Measurements from ENCODE around the gene DCUN1D2. TPM values are rescaled to one million over a fixed set of nuclear protein-coding genes. Genes with fewer than 3 reads are reported as not detected.
A peak's percentile ranks its signal among the peaks of the same experiment; 100 is the strongest.
"Not testable (repeated sequence)": the region's sequence is repeated elsewhere in the genome, so short reads cannot be mapped to it uniquely, and the experiment has no call there.

The DCUN1D2 gene
- total and polyA plus RNA-seq, 5 donors from 2014 or later: 6.8 to 23.0 (median 9.3) TPM

GRCh38 chr13:113436866-113437265 is 53.6 kb downstream of the DCUN1D2 start:
- not testable (repeated sequence) for H3K4me3 ChIP-seq (ENCODE audit: low read depth, low read length); ATAC-seq (ENCODE audit: low read depth in 2 of 2); H3K27me3 Mint-ChIP-seq; H3K27me3 ChIP-seq (ENCODE audit: control insufficient read depth, insufficient read depth, low read length); H3K4me1 ChIP-seq (ENCODE audit: control insufficient read depth, insufficient read depth, low read length, poor library complexity, severe bottlenecking); H3K9me3 ChIP-seq (ENCODE audit: control insufficient read depth in 2 of 2, low read length in 2 of 2); H3K9me3 Mint-ChIP-seq; H3K36me3 Mint-ChIP-seq; H3K27ac ChIP-seq (ENCODE audit: insufficient read depth, low read length, poor library complexity, severe bottlenecking); H3K36me3 ChIP-seq (ENCODE audit: control insufficient read depth, insufficient read depth, low read length); H3K27ac Mint-ChIP-seq; H3K4me1 Mint-ChIP-seq; H3K4me3 Mint-ChIP-seq; DNase-seq

- H3K27ac Mint-ChIP-seq; H3K36me3 ChIP-seq (ENCODE audit: control insufficient read depth, insufficient read depth, low read length); H3K27me3 ChIP-seq (ENCODE audit: control insufficient read depth, insufficient read depth, low read length); ATAC-seq (ENCODE audit: low read depth in 2 of 2); H3K4me1 Mint-ChIP-seq; H3K4me3 ChIP-seq (ENCODE audit: low read depth, low read length); DNase-seq; H3K36me3 Mint-ChIP-seq; H3K9me3 ChIP-seq (ENCODE audit: control insufficient read depth in 2 of 2, low read length in 2 of 2); H3K4me1 ChIP-seq (ENCODE audit: control insufficient read depth, insufficient read depth, low read length, poor library complexity, severe bottlenecking); H3K27ac ChIP-seq (ENCODE audit: insufficient read depth, low read length, poor library complexity, severe bottlenecking); H3K4me3 Mint-ChIP-seq; H3K27me3 Mint-ChIP-seq; H3K9me3 Mint-ChIP-seq: not testable (repeated sequence)
Measured at GRCh38 chr13:113435907-113436306, 54.6 kb downstream of the DCUN1D2 start.

GRCh38 chr13:113433391-113433916 is 57.1 kb downstream of the DCUN1D2 start:
- H3K4me3 Mint-ChIP-seq: no peak overlapping the region
- H3K9me3 ChIP-seq (ENCODE audit: control insufficient read depth in 2 of 2, low read length in 2 of 2): no peaks in the 10 kb centered on the region

GRCh38 chr13:113432506-113433270 is 57.8 kb downstream of the DCUN1D2 start:
- Mint-ChIP-seq H3K4me1 (no peaks in the 10 kb centered on the region), H3K4me3 (no peak overlapping the region), H3K36me3 (no peaks in the 10 kb centered on the region), H3K27me3 (no peaks in the 10 kb centered on the region), H3K9me3 (peaks cover 0 to 2% (median 0%) of the 10 kb centered on the region in 7 donors), H3K27ac (no peak overlapping the region)
- no peaks in the 10 kb centered on the region for H3K4me1 ChIP-seq (ENCODE audit: control insufficient read depth, insufficient read depth, low read length, poor library complexity, severe bottlenecking)
- H3K9me3 ChIP-seq (ENCODE audit: control insufficient read depth in 2 of 2, low read length in 2 of 2): no peaks in the 10 kb centered on the region
- H3K36me3 ChIP-seq (ENCODE audit: control insufficient read depth, insufficient read depth, low read length): no peaks in the 10 kb centered on the region
- no peak for ATAC-seq (ENCODE audit: low read depth in 2 of 2)
- no peaks in the 10 kb centered on the region for H3K27me3 ChIP-seq (ENCODE audit: control insufficient read depth, insufficient read depth, low read length)
- no peak overlapping the region for H3K4me3 ChIP-seq (ENCODE audit: low read depth, low read length)
- DNase-seq: no peak
- H3K27ac ChIP-seq (ENCODE audit: insufficient read depth, low read length, poor library complexity, severe bottlenecking): no peak overlapping the region

More at GRCh38 chr13:113433391-113433916, 57.1 kb downstream of the DCUN1D2 start:
- Mint-ChIP-seq H3K27ac (no peak overlapping the region), H3K27me3 (no peaks in the 10 kb centered on the region), H3K36me3 (no peaks in the 10 kb centered on the region), H3K4me1 (no peaks in the 10 kb centered on the region), H3K9me3 (peaks cover 0 to 2% (median 0%) of the 10 kb centered on the region in 7 donors)
- H3K27ac ChIP-seq (ENCODE audit: insufficient read depth, low read length, poor library complexity, severe bottlenecking): no peak overlapping the region
- no peaks in the 10 kb centered on the region for H3K4me1 ChIP-seq (ENCODE audit: control insufficient read depth, insufficient read depth, low read length, poor library complexity, severe bottlenecking)
- no peak for ATAC-seq (ENCODE audit: low read depth in 2 of 2)
- no peaks in the 10 kb centered on the region for H3K27me3 ChIP-seq (ENCODE audit: control insufficient read depth, insufficient read depth, low read length)
- H3K4me3 ChIP-seq (ENCODE audit: low read depth, low read length): no peak overlapping the region
- no peak for DNase-seq
- H3K36me3 ChIP-seq (ENCODE audit: control insufficient read depth, insufficient read depth, low read length): no peaks in the 10 kb centered on the region

- no peaks in the 10 kb centered on the region for H3K36me3 Mint-ChIP-seq
- H3K4me3 Mint-ChIP-seq: no peak overlapping the region
- ATAC-seq (ENCODE audit: low read depth in 2 of 2) (no peak), DNase-seq (no peak)
- H3K27me3 ChIP-seq (ENCODE audit: control insufficient read depth, insufficient read depth, low read length): no peaks in the 10 kb centered on the region
- H3K4me1 Mint-ChIP-seq: no peaks in the 10 kb centered on the region
- no peak overlapping the region for H3K4me3 ChIP-seq (ENCODE audit: low read depth, low read length)
- H3K36me3 ChIP-seq (ENCODE audit: control insufficient read depth, insufficient read depth, low read length): no peaks in the 10 kb centered on the region
- H3K27ac Mint-ChIP-seq: no peak overlapping the region
- no peak overlapping the region for H3K27ac ChIP-seq (ENCODE audit: insufficient read depth, low read length, poor library complexity, severe bottlenecking)
- no peaks in the 10 kb centered on the region for H3K9me3 Mint-ChIP-seq
- H3K9me3 ChIP-seq (ENCODE audit: control insufficient read depth in 2 of 2, low read length in 2 of 2): no peaks in the 10 kb centered on the region
- H3K27me3 Mint-ChIP-seq: no peaks in the 10 kb centered on the region
- H3K4me1 ChIP-seq (ENCODE audit: control insufficient read depth, insufficient read depth, low read length, poor library complexity, severe bottlenecking): no peaks in the 10 kb centered on the region
Measured at GRCh38 chr13:113431171-113431570, 59.3 kb downstream of the DCUN1D2 start.

- no peaks in the 10 kb centered on the region for H3K36me3 Mint-ChIP-seq
- H3K27me3 Mint-ChIP-seq: no peaks in the 10 kb centered on the region
- no peak overlapping the region for H3K27ac ChIP-seq (ENCODE audit: insufficient read depth, low read length, poor library complexity, severe bottlenecking)
- H3K27ac Mint-ChIP-seq: peak overlapping the region in 1 of 3 donors; percentile 85
- no peaks in the 10 kb centered on the region for H3K4me1 Mint-ChIP-seq
- H3K9me3 Mint-ChIP-seq: no peaks in the 10 kb centered on the region
- H3K36me3 ChIP-seq (ENCODE audit: control insufficient read depth, insufficient read depth, low read length): no peaks in the 10 kb centered on the region
- no peak overlapping the region for H3K4me3 Mint-ChIP-seq
- no peaks in the 10 kb centered on the region for H3K9me3 ChIP-seq (ENCODE audit: control insufficient read depth in 2 of 2, low read length in 2 of 2)
- ATAC-seq (ENCODE audit: low read depth in 2 of 2) (no peak), DNase-seq (no peak)
- no peaks in the 10 kb centered on the region for H3K27me3 ChIP-seq (ENCODE audit: control insufficient read depth, insufficient read depth, low read length)
- H3K4me1 ChIP-seq (ENCODE audit: control insufficient read depth, insufficient read depth, low read length, poor library complexity, severe bottlenecking): no peaks in the 10 kb centered on the region
- H3K4me3 ChIP-seq (ENCODE audit: low read depth, low read length): no peak overlapping the region
Measured at GRCh38 chr13:113430378-113431110, 60.0 kb downstream of the DCUN1D2 start.

- Histone ChIP-seq H3K27me3 (ENCODE audit: control insufficient read depth, insufficient read depth, low read length) (no peaks in the 10 kb centered on the region), H3K4me3 (ENCODE audit: low read depth, low read length) (no peak overlapping the region), H3K36me3 (ENCODE audit: control insufficient read depth, insufficient read depth, low read length) (no peaks in the 10 kb centered on the region), H3K9me3 (ENCODE audit: control insufficient read depth in 2 of 2, low read length in 2 of 2) (no peaks in the 10 kb centered on the region), H3K27ac (ENCODE audit: insufficient read depth, low read length, poor library complexity, severe bottlenecking) (no peak overlapping the region), H3K4me1 (ENCODE audit: control insufficient read depth, insufficient read depth, low read length, poor library complexity, severe bottlenecking) (no peaks in the 10 kb centered on the region)
- no peaks in the 10 kb centered on the region for H3K4me1 Mint-ChIP-seq
- no peaks in the 10 kb centered on the region for H3K36me3 Mint-ChIP-seq
- no peak overlapping the region for H3K4me3 Mint-ChIP-seq
- no peaks in the 10 kb centered on the region for H3K27me3 Mint-ChIP-seq
- no peaks in the 10 kb centered on the region for H3K9me3 Mint-ChIP-seq
- ATAC-seq (ENCODE audit: low read depth in 2 of 2) (no peak), DNase-seq (no peak)
- H3K27ac Mint-ChIP-seq: no peak overlapping the region
Measured at GRCh38 chr13:113429608-113429985, 60.9 kb downstream of the DCUN1D2 start.

All from CD4-positive, CD25-positive, alpha-beta regulatory T cell (primary cell).